Measurements from ENCODE around the gene USP47. TPM values are rescaled to one million over a fixed set of nuclear protein-coding genes. Genes with fewer than 3 reads are reported as not detected.
A peak's percentile ranks its signal among the peaks of the same experiment; 100 is the strongest.

The USP47 gene
- total and polyA plus RNA-seq, 7 experiments from 2014 or later = 42.1 to 72.4 (median 59.1) TPM

DNA sequence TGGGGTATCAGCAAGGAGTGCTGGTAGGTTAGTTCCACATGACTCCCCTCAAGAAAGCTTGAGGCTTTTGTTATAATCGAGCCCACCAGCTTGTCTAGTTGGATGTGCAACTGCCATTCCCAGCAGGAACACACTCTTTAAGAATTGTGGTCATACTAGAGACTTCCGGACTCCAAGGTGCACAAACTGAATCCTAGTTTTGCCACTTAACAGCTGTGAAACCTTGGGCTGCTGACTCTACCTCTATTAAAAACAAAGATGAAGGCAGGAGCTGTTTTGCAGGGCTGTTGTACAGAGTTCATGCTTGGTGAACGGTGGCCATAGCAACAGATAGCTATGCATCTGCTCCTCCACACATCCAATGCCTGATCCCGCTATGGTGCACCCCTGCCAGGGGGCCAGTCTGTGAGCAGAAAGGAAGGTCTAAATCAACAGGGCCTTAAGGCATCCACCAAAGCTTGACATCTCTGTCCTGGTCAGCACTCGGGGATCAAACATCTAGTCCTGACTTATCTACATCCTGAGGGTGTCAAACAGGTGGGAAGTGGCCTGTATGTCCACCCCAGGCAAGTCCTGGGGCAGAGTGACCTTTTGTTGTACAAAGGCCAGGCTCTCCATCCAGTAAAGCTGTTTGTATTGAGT lies 130.3 kb downstream of the USP47 start:
- DNase-seq = no peak
- no peaks in the 10 kb centered on the region for H3K36me3 ChIP-seq (ENCODE audit: control insufficient read depth in 2 of 3, insufficient read depth in 3 of 3, low read length in 3 of 3)
- ATAC-seq = no peak
- intact Hi-C loops (cut with micrococcal nuclease) = no loop called here
- CTCF ChIA-PET = interaction anchor here (0.8 kb wide), 1 partner anchor 25 kb away, joined by 3 read pairs; no protein-coding TSS in a partner anchor
- H3K27me3 ChIP-seq (ENCODE audit: control insufficient read depth in 2 of 2, insufficient read depth in 2 of 2, low read length in 2 of 2) = no peaks in the 10 kb centered on the region
- H3K4me1 ChIP-seq (ENCODE audit: control insufficient read depth in 2 of 2, insufficient read depth in 2 of 2, low read length in 2 of 2) = peaks cover 0 to 4% of the 10 kb centered on the region in 2 donors
- POLR2A ChIA-PET = interaction anchor here (0.6 kb wide), 1 partner anchor 153 kb away, joined by 3 read pairs; no protein-coding TSS in a partner anchor
- Mint-ChIP-seq H3K27ac (no peak overlapping the region), H3K36me3 (no peaks in the 10 kb centered on the region), H3K27me3 (peaks cover 0 to 4% (median 0%) of the 10 kb centered on the region in 5 donors), H3K9me3 (no peaks in the 10 kb centered on the region), H3K4me3 (no peak overlapping the region), H3K4me1 (peaks cover 1 to 7% (median 5%) of the 10 kb centered on the region in 7 donors)
- H3K9me3 ChIP-seq (ENCODE audit: control insufficient read depth in 2 of 3, low read length in 3 of 3) = no peaks in the 10 kb centered on the region
- H3K4me3 ChIP-seq (ENCODE audit: low read length) = no peak overlapping the region
- no peak overlapping the region for H3K27ac ChIP-seq (ENCODE audit: low read depth, low read length)

DNA sequence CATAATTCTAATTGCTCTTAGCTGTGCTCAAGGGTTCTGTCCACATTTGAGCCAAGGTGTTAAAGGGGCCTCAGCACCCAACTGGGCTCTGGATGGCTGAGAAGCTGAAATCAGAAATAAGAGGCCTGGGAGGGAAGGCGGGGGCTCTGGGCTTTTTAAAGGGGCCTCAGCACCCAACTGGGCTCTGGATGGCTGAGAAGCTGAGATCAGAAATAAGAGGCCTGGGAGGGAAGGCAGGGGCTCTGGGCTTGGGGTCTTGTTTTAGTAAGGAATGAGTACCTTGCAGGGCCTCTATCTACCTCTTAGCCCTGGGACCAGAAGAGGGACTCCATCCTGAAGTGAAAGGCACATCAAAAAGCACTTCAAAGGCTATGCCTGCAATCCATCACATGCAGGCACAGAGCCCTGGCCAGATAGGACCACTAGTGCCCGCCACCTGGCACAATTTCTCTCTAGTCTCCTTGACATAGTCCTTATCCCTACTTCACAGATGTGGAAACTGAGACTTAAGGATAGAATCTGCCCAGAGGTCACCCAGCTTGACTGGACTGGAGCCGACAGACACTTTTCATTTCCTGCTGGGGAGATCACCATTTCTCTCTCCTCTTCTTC lies 131.1 kb downstream of the USP47 start:
- POLR2A ChIA-PET = no interaction called here

DNA sequence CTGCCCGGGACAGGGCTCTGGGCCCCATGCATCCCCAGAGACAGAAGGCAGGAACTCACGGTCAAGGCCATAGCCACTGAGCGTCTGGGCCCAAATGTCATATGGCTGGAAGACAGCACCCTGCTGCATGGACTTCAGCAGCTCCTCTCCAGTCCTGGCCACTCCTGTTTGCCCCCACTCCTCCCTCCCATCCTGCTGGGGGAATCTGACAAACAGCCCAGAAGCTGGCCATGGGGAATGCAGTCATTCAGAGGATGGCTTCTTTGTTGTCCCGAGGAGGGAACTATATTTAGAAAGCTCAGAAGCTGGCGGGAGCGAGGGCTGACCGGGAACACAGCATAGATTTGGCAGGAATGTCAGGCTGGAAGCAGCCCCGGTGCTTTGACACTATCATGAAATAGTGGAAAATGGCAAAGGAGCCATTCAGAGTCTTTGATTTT lies 131.6 kb downstream of the USP47 start:
- Histone ChIP-seq H3K27ac (ENCODE audit: low read depth, low read length) (no peak overlapping the region), H3K4me1 (ENCODE audit: control insufficient read depth in 2 of 2, insufficient read depth in 2 of 2, low read length in 2 of 2) (no peaks in the 10 kb centered on the region), H3K9me3 (ENCODE audit: control insufficient read depth in 2 of 3, low read length in 3 of 3) (no peaks in the 10 kb centered on the region), H3K27me3 (ENCODE audit: control insufficient read depth in 2 of 2, insufficient read depth in 2 of 2, low read length in 2 of 2) (no peaks in the 10 kb centered on the region), H3K4me3 (ENCODE audit: low read length) (no peak overlapping the region), H3K36me3 (ENCODE audit: control insufficient read depth in 2 of 3, insufficient read depth in 3 of 3, low read length in 3 of 3) (no peaks in the 10 kb centered on the region)
- H3K27ac Mint-ChIP-seq = no peak overlapping the region
- POLR2A ChIA-PET = no interaction called here
- no peaks in the 10 kb centered on the region for H3K9me3 Mint-ChIP-seq
- DNase-seq (no peak), ATAC-seq (no peak)
- H3K4me1 Mint-ChIP-seq = peaks cover 4 to 7% (median 5%) of the 10 kb centered on the region in 7 donors
- H3K27me3 Mint-ChIP-seq = peaks cover 0 to 8% (median 0%) of the 10 kb centered on the region in 5 donors
- H3K4me3 Mint-ChIP-seq = no peak overlapping the region
- H3K36me3 Mint-ChIP-seq = no peaks in the 10 kb centered on the region
- CTCF ChIA-PET = no interaction called here
- intact Hi-C loops (cut with micrococcal nuclease) = no loop called here

More for the DNA sequence above, 131.1 kb downstream of the USP47 start:
- peaks cover 0 to 6% (median 0%) of the 10 kb centered on the region in 5 donors for H3K27me3 Mint-ChIP-seq
- H3K9me3 Mint-ChIP-seq = no peaks in the 10 kb centered on the region
- H3K36me3 ChIP-seq (ENCODE audit: control insufficient read depth in 2 of 3, insufficient read depth in 3 of 3, low read length in 3 of 3) = no peaks in the 10 kb centered on the region
- CTCF ChIA-PET = interaction anchor here (0.8 kb wide), 1 partner anchor 25 kb away, joined by 3 read pairs; no protein-coding TSS in a partner anchor
- H3K27me3 ChIP-seq (ENCODE audit: control insufficient read depth in 2 of 2, insufficient read depth in 2 of 2, low read length in 2 of 2) = no peaks in the 10 kb centered on the region
- H3K27ac Mint-ChIP-seq = no peak overlapping the region
- ATAC-seq (no peak), DNase-seq (peak in 1 of 9 donors; percentile 7)
- no peaks in the 10 kb centered on the region for H3K9me3 ChIP-seq (ENCODE audit: control insufficient read depth in 2 of 3, low read length in 3 of 3)
- H3K4me1 ChIP-seq (ENCODE audit: control insufficient read depth in 2 of 2, insufficient read depth in 2 of 2, low read length in 2 of 2) = no peaks in the 10 kb centered on the region
- intact Hi-C loops (cut with micrococcal nuclease) = no loop called here
- peaks cover 4 to 7% (median 5%) of the 10 kb centered on the region in 7 donors for H3K4me1 Mint-ChIP-seq
- H3K4me3 ChIP-seq (ENCODE audit: low read length) = no peak overlapping the region
- no peak overlapping the region for H3K4me3 Mint-ChIP-seq
- H3K27ac ChIP-seq (ENCODE audit: low read depth, low read length) = no peak overlapping the region
- H3K36me3 Mint-ChIP-seq = no peaks in the 10 kb centered on the region

DNA sequence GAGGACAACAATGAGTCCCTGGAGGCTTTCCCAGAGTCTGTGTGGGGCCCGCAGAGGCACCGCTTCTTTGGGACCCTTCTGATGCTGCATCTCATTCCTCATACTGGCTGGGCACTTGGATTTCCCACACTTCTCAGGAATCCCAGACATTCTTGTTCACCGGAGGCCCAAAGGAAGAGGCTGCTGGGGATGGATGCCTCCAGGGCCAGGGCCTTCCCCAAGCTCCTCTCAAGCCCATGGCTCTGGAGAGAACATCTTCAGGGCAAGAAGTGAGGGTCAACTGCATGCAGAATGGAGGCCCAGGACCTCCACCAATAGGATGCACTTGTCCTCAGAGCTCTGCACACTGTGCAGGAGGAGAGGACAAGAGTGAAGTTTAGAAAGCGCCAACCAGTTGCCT lies 132.1 kb downstream of the USP47 start:
- no peak overlapping the region for H3K4me3 Mint-ChIP-seq
- POLR2A ChIA-PET = no interaction called here
- H3K36me3 Mint-ChIP-seq = no peaks in the 10 kb centered on the region
- no peak overlapping the region for H3K27ac Mint-ChIP-seq
- Histone ChIP-seq H3K4me3 (ENCODE audit: low read length) (no peak overlapping the region), H3K27me3 (ENCODE audit: control insufficient read depth in 2 of 2, insufficient read depth in 2 of 2, low read length in 2 of 2) (no peaks in the 10 kb centered on the region), H3K9me3 (ENCODE audit: control insufficient read depth in 2 of 3, low read length in 3 of 3) (no peaks in the 10 kb centered on the region), H3K4me1 (ENCODE audit: control insufficient read depth in 2 of 2, insufficient read depth in 2 of 2, low read length in 2 of 2) (no peaks in the 10 kb centered on the region), H3K27ac (ENCODE audit: low read depth, low read length) (no peak overlapping the region), H3K36me3 (ENCODE audit: control insufficient read depth in 2 of 3, insufficient read depth in 3 of 3, low read length in 3 of 3) (no peaks in the 10 kb centered on the region)
- intact Hi-C loops (cut with micrococcal nuclease) = no loop called here
- CTCF ChIA-PET = no interaction called here
- DNase-seq = peak in 1 of 9 donors; percentile 9
- H3K4me1 Mint-ChIP-seq = peaks cover 4 to 7% (median 5%) of the 10 kb centered on the region in 7 donors
- no peak for ATAC-seq
- H3K9me3 Mint-ChIP-seq = no peaks in the 10 kb centered on the region
- H3K27me3 Mint-ChIP-seq = peaks cover 0 to 9% (median 0%) of the 10 kb centered on the region in 5 donors

DNA sequence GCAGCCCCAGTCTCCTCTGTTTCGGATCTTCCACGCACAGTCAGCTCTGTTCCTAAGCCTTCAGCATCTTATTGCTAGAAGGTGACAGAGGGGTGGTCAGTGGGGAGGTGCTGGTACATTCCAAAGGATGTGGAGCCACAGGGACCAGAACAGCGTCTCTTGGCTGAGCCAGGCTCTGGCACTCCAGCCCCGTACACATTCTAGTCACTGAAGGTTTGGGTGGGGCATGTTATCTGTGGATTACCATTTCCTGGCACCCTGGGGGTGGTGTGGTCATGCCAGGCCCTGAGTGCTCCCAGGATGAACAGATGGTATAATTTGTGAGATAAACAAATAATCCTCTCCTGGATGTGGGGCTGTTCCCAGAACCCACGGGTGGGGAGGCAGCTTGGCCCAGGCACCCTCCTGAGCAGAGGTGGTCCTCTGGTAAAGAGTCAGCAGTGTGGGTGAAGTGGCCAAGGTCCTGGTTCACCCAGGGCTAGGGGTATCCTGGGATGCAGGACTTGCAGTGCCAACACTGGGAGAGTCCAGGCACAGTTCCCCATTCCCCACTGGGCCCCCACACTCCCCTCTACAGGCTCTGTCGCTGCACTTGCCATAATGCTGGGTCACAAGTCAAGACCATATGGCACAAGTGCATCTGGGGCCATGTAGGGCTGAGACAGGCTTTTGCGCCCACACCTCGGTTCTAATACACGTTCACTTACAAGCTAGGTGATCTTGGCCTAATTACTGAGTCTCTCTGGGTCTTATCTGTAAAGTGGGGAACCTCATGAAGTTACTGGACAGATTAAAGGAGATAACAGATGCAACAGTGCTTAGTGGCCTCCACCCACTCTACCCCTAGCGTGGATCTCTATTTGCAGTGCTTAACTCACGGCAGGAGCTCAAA lies 133.7 kb downstream of the USP47 start:
- POLR2A ChIA-PET = no interaction called here
- Mint-ChIP-seq H3K4me1 (peaks cover 4 to 7% (median 5%) of the 10 kb centered on the region in 7 donors), H3K36me3 (no peaks in the 10 kb centered on the region), H3K27ac (no peak overlapping the region), H3K4me3 (no peak overlapping the region), H3K9me3 (no peaks in the 10 kb centered on the region), H3K27me3 (peaks cover 0 to 9% (median 0%) of the 10 kb centered on the region in 5 donors)
- H3K9me3 ChIP-seq (ENCODE audit: control insufficient read depth in 2 of 3, low read length in 3 of 3) = no peaks in the 10 kb centered on the region
- H3K4me3 ChIP-seq (ENCODE audit: low read length) = no peak overlapping the region
- no peaks in the 10 kb centered on the region for H3K4me1 ChIP-seq (ENCODE audit: control insufficient read depth in 2 of 2, insufficient read depth in 2 of 2, low read length in 2 of 2)
- no peak overlapping the region for H3K27ac ChIP-seq (ENCODE audit: low read depth, low read length)
- no peaks in the 10 kb centered on the region for H3K36me3 ChIP-seq (ENCODE audit: control insufficient read depth in 2 of 3, insufficient read depth in 3 of 3, low read length in 3 of 3)
- ATAC-seq (no peak), DNase-seq (peak in 1 of 9 donors; percentile 16)
- H3K27me3 ChIP-seq (ENCODE audit: control insufficient read depth in 2 of 2, insufficient read depth in 2 of 2, low read length in 2 of 2) = no peaks in the 10 kb centered on the region
- intact Hi-C loops (cut with micrococcal nuclease) = no loop called here
- CTCF ChIA-PET = interaction anchor here (0.6 kb wide), 2 partner anchors 30 to 330 kb away, joined by 3 to 7 read pairs; no protein-coding TSS in a partner anchor

DNA sequence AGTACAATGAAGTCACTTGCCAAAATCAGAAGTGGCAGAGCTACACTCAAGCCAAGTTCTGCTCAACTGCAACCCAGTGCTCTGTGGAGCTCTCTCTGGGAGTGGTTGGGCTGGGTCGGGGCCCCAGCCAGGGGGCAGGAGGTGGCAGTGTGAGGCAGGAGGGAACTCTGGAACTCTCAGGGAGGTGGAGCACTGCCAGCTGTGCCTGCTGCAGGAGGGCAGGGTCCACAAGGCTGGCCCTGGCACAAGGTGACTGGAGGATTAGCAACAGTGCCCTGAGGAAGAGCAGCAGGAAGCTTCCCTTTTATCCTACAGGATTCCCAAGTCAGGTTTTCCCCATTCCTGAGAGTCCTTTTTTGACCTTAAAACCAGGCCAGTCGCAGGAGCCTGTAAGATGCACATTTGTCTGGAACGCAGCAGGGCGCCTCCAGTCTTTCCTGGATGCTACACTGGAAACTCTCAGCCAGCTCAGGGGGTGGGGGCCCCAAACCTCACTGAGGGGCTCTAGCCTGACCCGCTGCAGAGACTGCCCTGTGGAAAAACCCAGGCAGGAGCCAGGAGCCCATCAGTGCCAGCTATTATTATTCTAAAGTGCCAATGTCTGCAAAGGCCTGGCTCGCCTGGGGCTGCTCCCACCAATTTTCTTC lies 134.8 kb downstream of the USP47 start:
- ATAC-seq = no peak
- Histone ChIP-seq H3K4me3 (ENCODE audit: low read length) (no peak overlapping the region), H3K9me3 (ENCODE audit: control insufficient read depth in 2 of 3, low read length in 3 of 3) (no peaks in the 10 kb centered on the region), H3K27ac (ENCODE audit: low read depth, low read length) (no peak overlapping the region), H3K36me3 (ENCODE audit: control insufficient read depth in 2 of 3, insufficient read depth in 3 of 3, low read length in 3 of 3) (no peaks in the 10 kb centered on the region), H3K4me1 (ENCODE audit: control insufficient read depth in 2 of 2, insufficient read depth in 2 of 2, low read length in 2 of 2) (no peaks in the 10 kb centered on the region), H3K27me3 (ENCODE audit: control insufficient read depth in 2 of 2, insufficient read depth in 2 of 2, low read length in 2 of 2) (no peaks in the 10 kb centered on the region)
- Mint-ChIP-seq H3K27ac (no peak overlapping the region), H3K4me1 (peaks cover 4 to 7% (median 5%) of the 10 kb centered on the region in 7 donors), H3K36me3 (no peaks in the 10 kb centered on the region), H3K27me3 (peaks cover 0 to 9% (median 0%) of the 10 kb centered on the region in 5 donors), H3K9me3 (no peaks in the 10 kb centered on the region), H3K4me3 (no peak overlapping the region)
- intact Hi-C loops (cut with micrococcal nuclease) = no loop called here
- POLR2A ChIA-PET = no interaction called here
- CTCF ChIA-PET = interaction anchor here (0.7 kb wide), 1 partner anchor 1230 kb away, joined by 3 read pairs; no protein-coding TSS in a partner anchor
- DNase-seq = peak in 1 of 9 donors; percentile 14

Measured in naive thymus-derived CD4-positive, alpha-beta T cell (primary cell).